Right renal cortex interstitium (tissue), 3 donors: ENCODE data around the gene ULK4. TPM values are rescaled to one million over a fixed set of nuclear protein-coding genes. Genes with fewer than 3 reads are reported as not detected.
"Not testable (repeated sequence)": the region's sequence is repeated elsewhere in the genome, so short reads cannot be mapped to it uniquely, and the experiment has no call there.

Source experiments
- DNase-seq, 3 donors: peaks; one replicate each; pipeline ENCODE4 v3.0.0-alpha.2; 2013; ENCODE audit warnings: low read depth in 3 of 3, low spot score in 2 of 3
- polyA plus RNA-seq, 3 donors: library from polyadenylated mRNA; unstranded; fragments of 120-200 nt; gene quantifications; one replicate each; pipeline ENCODE4 v1.2.1, GENCODE V29; 2013; ENCODE audit not compliant: insufficient read length in 3 of 3

The ULK4 gene
- polyA plus RNA-seq, 3 donors = 4.7 to 5.3 (median 4.8) TPM

- DNase-seq = no peak
These were observed 815 bp downstream of the ULK4 start for GRCh38 chr3:41960826-41961750.

- DNase-seq = no peak
These were observed 5.3 kb downstream of the ULK4 start for GRCh38 chr3:41956574-41956973.

GRCh38 chr3:41955192-41955591, 6.7 kb downstream of the ULK4 start:
- DNase-seq = no peak

- DNase-seq = no peak
These were observed 18.5 kb downstream of the ULK4 start for GRCh38 chr3:41943311-41943843.

- no peak for DNase-seq
These were observed 21.5 kb downstream of the ULK4 start for GRCh38 chr3:41940393-41940792.

GRCh38 chr3:41936384-41936783, 25.5 kb downstream of the ULK4 start:
- no peak for DNase-seq

GRCh38 chr3:41933154-41933676, 28.7 kb downstream of the ULK4 start:
- no peak for DNase-seq

GRCh38 chr3:41932464-41932863, 29.4 kb downstream of the ULK4 start:
- DNase-seq = no peak

- no peak for DNase-seq
These were observed 41.4 kb downstream of the ULK4 start for GRCh38 chr3:41920406-41920965.

- no peak for DNase-seq
These were observed 46.5 kb downstream of the ULK4 start for GRCh38 chr3:41915353-41915752.

- no peak for DNase-seq
These were observed 49.6 kb downstream of the ULK4 start for GRCh38 chr3:41912280-41912679.

- no peak for DNase-seq
These were observed 54.4 kb downstream of the ULK4 start for GRCh38 chr3:41907330-41908073.

GRCh38 chr3:41900265-41900664, 61.6 kb downstream of the ULK4 start:
- DNase-seq = no peak

GRCh38 chr3:41898631-41899030, 63.3 kb downstream of the ULK4 start:
- no peak for DNase-seq

GRCh38 chr3:41893977-41894376, 67.9 kb downstream of the ULK4 start:
- DNase-seq = peak in 2 of 3 donors; percentile 17 to 29

- no peak for DNase-seq
These were observed 73.4 kb downstream of the ULK4 start for GRCh38 chr3:41888368-41889076.

GRCh38 chr3:41882956-41883355, 78.9 kb downstream of the ULK4 start:
- no peak for DNase-seq

GRCh38 chr3:41881233-41881821, 80.6 kb downstream of the ULK4 start:
- peak in 2 of 3 donors; percentile 19 to 33 for DNase-seq

- no peak for DNase-seq
These were observed 81.5 kb downstream of the ULK4 start for GRCh38 chr3:41880387-41880786.

GRCh38 chr3:41877741-41878140, 84.2 kb downstream of the ULK4 start:
- DNase-seq = not testable (repeated sequence)
